ENCODE results near the gene ANKRD53.

DNA sequence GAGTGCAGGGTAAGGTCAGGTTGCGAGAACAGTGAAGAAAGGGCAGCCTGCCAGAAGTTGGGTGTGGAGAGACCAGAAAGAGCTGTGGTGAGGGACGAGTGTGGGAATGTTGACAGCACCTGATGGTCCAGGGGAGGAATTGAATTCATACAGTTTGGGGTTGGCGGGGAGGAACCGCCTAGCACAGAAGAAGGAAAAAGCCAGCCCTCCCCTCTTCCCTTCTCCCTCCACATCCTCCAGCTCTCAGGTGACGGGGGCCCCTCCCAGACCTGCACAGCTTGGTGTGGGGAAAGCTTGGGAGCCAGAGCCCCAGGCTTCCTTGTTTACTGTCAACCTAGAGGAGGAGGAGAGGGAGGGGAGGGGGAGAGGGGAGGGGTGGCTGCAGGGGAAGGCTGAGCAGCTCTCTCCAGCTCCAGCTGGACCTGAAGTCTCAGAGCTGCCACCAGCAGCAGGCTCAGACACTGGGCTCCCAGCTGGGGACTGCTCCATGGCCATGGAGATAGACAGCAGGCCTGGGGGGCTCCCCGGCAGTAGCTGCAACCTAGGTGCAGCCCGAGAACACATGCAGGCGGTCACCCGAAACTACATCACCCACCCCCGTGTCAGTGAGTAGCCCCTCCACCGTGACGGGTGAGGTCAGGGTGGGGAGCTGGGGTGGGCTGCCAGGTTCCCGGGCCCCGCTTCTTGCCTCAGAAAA lies 42.8 kb upstream of the ANKRD53 start, which contains the start of gene ATP6V1B1:
- TF ChIP-seq POLR2AphosphoS5 (IDR thresholded peaks at IDR 0.05) (no peak), EP300 (conservative IDR thresholded peaks at IDR 0.05; ENCODE audit: poor library complexity, severe bottlenecking) (no peak), EZH2 (IDR thresholded peaks at IDR 0.05; ENCODE audit: borderline replicate concordance, insufficient read depth, low read length, poor library complexity, severe bottlenecking) (no peak), TAF1 (IDR thresholded peaks at IDR 0.05; ENCODE audit: low read depth) (no peak), MXI1 (conservative IDR thresholded peaks at IDR 0.05; ENCODE audit: poor library complexity, severe bottlenecking) (no peak)
- TF ChIP-seq, protein P1, sequence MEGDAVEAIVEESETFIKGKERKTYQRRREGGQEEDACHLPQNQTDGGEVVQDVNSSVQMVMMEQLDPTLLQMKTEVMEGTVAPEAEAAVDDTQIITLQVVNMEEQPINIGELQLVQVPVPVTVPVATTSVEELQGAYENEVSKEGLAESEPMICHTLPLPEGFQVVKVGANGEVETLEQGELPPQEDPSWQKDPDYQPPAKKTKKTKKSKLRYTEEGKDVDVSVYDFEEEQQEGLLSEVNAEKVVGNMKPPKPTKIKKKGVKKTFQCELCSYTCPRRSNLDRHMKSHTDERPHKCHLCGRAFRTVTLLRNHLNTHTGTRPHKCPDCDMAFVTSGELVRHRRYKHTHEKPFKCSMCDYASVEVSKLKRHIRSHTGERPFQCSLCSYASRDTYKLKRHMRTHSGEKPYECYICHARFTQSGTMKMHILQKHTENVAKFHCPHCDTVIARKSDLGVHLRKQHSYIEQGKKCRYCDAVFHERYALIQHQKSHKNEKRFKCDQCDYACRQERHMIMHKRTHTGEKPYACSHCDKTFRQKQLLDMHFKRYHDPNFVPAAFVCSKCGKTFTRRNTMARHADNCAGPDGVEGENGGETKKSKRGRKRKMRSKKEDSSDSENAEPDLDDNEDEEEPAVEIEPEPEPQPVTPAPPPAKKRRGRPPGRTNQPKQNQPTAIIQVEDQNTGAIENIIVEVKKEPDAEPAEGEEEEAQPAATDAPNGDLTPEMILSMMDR (IDR thresholded peaks at IDR 0.05; ENCODE audit: poor library complexity, severe bottlenecking): no peak
- TF ChIP-seq, protein P2, sequence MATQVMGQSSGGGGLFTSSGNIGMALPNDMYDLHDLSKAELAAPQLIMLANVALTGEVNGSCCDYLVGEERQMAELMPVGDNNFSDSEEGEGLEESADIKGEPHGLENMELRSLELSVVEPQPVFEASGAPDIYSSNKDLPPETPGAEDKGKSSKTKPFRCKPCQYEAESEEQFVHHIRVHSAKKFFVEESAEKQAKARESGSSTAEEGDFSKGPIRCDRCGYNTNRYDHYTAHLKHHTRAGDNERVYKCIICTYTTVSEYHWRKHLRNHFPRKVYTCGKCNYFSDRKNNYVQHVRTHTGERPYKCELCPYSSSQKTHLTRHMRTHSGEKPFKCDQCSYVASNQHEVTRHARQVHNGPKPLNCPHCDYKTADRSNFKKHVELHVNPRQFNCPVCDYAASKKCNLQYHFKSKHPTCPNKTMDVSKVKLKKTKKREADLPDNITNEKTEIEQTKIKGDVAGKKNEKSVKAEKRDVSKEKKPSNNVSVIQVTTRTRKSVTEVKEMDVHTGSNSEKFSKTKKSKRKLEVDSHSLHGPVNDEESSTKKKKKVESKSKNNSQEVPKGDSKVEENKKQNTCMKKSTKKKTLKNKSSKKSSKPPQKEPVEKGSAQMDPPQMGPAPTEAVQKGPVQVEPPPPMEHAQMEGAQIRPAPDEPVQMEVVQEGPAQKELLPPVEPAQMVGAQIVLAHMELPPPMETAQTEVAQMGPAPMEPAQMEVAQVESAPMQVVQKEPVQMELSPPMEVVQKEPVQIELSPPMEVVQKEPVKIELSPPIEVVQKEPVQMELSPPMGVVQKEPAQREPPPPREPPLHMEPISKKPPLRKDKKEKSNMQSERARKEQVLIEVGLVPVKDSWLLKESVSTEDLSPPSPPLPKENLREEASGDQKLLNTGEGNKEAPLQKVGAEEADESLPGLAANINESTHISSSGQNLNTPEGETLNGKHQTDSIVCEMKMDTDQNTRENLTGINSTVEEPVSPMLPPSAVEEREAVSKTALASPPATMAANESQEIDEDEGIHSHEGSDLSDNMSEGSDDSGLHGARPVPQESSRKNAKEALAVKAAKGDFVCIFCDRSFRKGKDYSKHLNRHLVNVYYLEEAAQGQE (IDR thresholded peaks at IDR 0.05; ENCODE audit: borderline replicate concordance): no peak

All from neural cell (in vitro differentiated cells).